ENCODE measurements around the gene PEAK3.

Gene PEAK3

GRCh38 chr19:2228157-2229030, 53.6 kb downstream of the PEAK3 start:
- Histone ChIP-seq H3K27me3 (ENCODE audit: insufficient read depth, low read length) (no peaks in the 10 kb centered on the region), H3K9me3 (ENCODE audit: low read length) (no peaks in the 10 kb centered on the region), H2AFZ (ENCODE audit: low read depth, low read length) (no peak overlapping the region), H3K36me3 (ENCODE audit: insufficient read depth, low read length) (peaks cover 77% of the 10 kb centered on the region), H3K4me1 (ENCODE audit: insufficient read depth, low read length) (no peaks in the 10 kb centered on the region), H3K4me3 (ENCODE audit: low read length) (no peak overlapping the region)

- no peaks in the 10 kb centered on the region for H3K4me1 ChIP-seq (ENCODE audit: insufficient read depth, low read length)
- H3K9me3 ChIP-seq (ENCODE audit: low read length) = no peaks in the 10 kb centered on the region
- H3K36me3 ChIP-seq (ENCODE audit: insufficient read depth, low read length) = peaks cover 69% of the 10 kb centered on the region
- H3K27me3 ChIP-seq (ENCODE audit: insufficient read depth, low read length) = no peaks in the 10 kb centered on the region
- no peak overlapping the region for H3K4me3 ChIP-seq (ENCODE audit: low read length)
- no peak overlapping the region for H2AFZ ChIP-seq (ENCODE audit: low read depth, low read length)
These were observed 54.4 kb downstream of the PEAK3 start for GRCh38 chr19:2227415-2228156.

- Histone ChIP-seq H3K36me3 (ENCODE audit: insufficient read depth, low read length) (peaks cover 71% of the 10 kb centered on the region), H3K27me3 (ENCODE audit: insufficient read depth, low read length) (no peaks in the 10 kb centered on the region), H2AFZ (ENCODE audit: low read depth, low read length) (no peak overlapping the region), H3K4me3 (ENCODE audit: low read length) (no peak overlapping the region), H3K9me3 (ENCODE audit: low read length) (no peaks in the 10 kb centered on the region), H3K4me1 (ENCODE audit: insufficient read depth, low read length) (no peaks in the 10 kb centered on the region)
These were observed 55.1 kb downstream of the PEAK3 start for GRCh38 chr19:2226840-2227360.

- no peak overlapping the region for H2AFZ ChIP-seq (ENCODE audit: low read depth, low read length)
- H3K9me3 ChIP-seq (ENCODE audit: low read length) = no peaks in the 10 kb centered on the region
- H3K27me3 ChIP-seq (ENCODE audit: insufficient read depth, low read length) = no peaks in the 10 kb centered on the region
- H3K4me1 ChIP-seq (ENCODE audit: insufficient read depth, low read length) = no peaks in the 10 kb centered on the region
- H3K36me3 ChIP-seq (ENCODE audit: insufficient read depth, low read length) = peaks cover 76% of the 10 kb centered on the region
- no peak overlapping the region for H3K4me3 ChIP-seq (ENCODE audit: low read length)
These were observed 55.7 kb downstream of the PEAK3 start for GRCh38 chr19:2226051-2226839.

- no peak overlapping the region for H3K4me3 ChIP-seq (ENCODE audit: low read length)
- H3K9me3 ChIP-seq (ENCODE audit: low read length) = no peaks in the 10 kb centered on the region
- H3K27me3 ChIP-seq (ENCODE audit: insufficient read depth, low read length) = no peaks in the 10 kb centered on the region
- peaks cover 75% of the 10 kb centered on the region for H3K36me3 ChIP-seq (ENCODE audit: insufficient read depth, low read length)
- no peaks in the 10 kb centered on the region for H3K4me1 ChIP-seq (ENCODE audit: insufficient read depth, low read length)
- H2AFZ ChIP-seq (ENCODE audit: low read depth, low read length) = no peak overlapping the region
These were observed 56.4 kb downstream of the PEAK3 start for GRCh38 chr19:2225415-2226050.

GRCh38 chr19:2224754-2225349, 57.1 kb downstream of the PEAK3 start:
- Histone ChIP-seq H3K4me3 (ENCODE audit: low read length) (no peak overlapping the region), H2AFZ (ENCODE audit: low read depth, low read length) (no peak overlapping the region), H3K4me1 (ENCODE audit: insufficient read depth, low read length) (no peaks in the 10 kb centered on the region), H3K27me3 (ENCODE audit: insufficient read depth, low read length) (no peaks in the 10 kb centered on the region), H3K9me3 (ENCODE audit: low read length) (no peaks in the 10 kb centered on the region), H3K36me3 (ENCODE audit: insufficient read depth, low read length) (peaks cover 76% of the 10 kb centered on the region)
